Spleen (tissue), 7 donors: Measurements from ENCODE around the gene CDC6.

Experiments used
- POLR2A ChIP-seq, 3 donors: fragments of 450-650 bp; IDR thresholded peaks; one replicate each; pipeline ENCODE4 v1.5.1; 2017; ENCODE audit warnings: antibody characterized with exemption in 3 of 3, mild to moderate bottlenecking in 1 of 3
- POLR2AphosphoS5 ChIP-seq, 3 donors: sonication (generic); formaldehyde crosslinking; IDR thresholded peaks; one replicate each; pipeline ENCODE4 v1.5.1; 2017; ENCODE audit warnings: antibody characterized with exemption in 3 of 3
- TF ChIP-seq, protein P1 (sequence below), 11 experiments: fragments of 200-600 bp in 7 of 11; fragments of 450-650 bp in 4 of 11; sonication (generic) in 4 of 11; IDR thresholded peaks in 8 of 11; conservative IDR thresholded peaks in 3 of 11; 1 replicate in 7 of 11; 2 replicates in 4 of 11; pipeline versions ENCODE4 v1.4.0 to v1.8.0; 2016 to 2021; ENCODE audit warnings: antibody characterized with exemption in 11 of 11, inconsistent platforms in 4 of 11, mild to moderate bottlenecking in 1 of 11
- donor health status: DM: no; HTN: no; CAD: no; lungs with moderate emphysema.
- donor health status: DM: no; HTN: no; CAD: no.
- donor health status: DM: no; HTN: no; CAD: no.

DNA sequence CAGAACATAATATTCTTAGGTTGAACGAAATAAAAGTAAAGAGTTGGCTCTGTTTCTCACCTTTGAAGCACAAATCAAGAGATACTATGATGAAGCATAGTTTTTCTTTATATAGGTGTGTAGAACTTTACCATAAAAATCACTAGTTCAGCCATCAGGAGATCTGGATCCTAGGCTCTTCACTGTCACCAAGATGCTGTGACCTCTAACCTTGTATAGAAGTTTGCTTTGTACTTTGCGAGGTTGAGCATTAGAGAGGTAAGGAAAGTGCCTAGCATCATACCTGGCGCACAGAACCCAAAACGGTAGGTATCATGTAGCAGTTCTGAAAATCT lies 553 bp upstream of the CDC6 start:
- TF ChIP-seq, protein P1, sequence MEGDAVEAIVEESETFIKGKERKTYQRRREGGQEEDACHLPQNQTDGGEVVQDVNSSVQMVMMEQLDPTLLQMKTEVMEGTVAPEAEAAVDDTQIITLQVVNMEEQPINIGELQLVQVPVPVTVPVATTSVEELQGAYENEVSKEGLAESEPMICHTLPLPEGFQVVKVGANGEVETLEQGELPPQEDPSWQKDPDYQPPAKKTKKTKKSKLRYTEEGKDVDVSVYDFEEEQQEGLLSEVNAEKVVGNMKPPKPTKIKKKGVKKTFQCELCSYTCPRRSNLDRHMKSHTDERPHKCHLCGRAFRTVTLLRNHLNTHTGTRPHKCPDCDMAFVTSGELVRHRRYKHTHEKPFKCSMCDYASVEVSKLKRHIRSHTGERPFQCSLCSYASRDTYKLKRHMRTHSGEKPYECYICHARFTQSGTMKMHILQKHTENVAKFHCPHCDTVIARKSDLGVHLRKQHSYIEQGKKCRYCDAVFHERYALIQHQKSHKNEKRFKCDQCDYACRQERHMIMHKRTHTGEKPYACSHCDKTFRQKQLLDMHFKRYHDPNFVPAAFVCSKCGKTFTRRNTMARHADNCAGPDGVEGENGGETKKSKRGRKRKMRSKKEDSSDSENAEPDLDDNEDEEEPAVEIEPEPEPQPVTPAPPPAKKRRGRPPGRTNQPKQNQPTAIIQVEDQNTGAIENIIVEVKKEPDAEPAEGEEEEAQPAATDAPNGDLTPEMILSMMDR (IDR thresholded peaks at IDR 0.05 in 8 of 11, conservative IDR thresholded peaks at IDR 0.05 in 3 of 11), result no peak
- TF ChIP-seq POLR2A (IDR thresholded peaks at IDR 0.05), result no peak
- no peak for TF ChIP-seq POLR2AphosphoS5 (IDR thresholded peaks at IDR 0.05)
